GM21529 (cell line): ENCODE data around the gene SLC22A23.

Experiments
- ATAC-seq: cut with Tn5 transposase; IDR thresholded peaks from one replicate; pipeline ENCODE4 v1.9.1; 2021; ENCODE audit not compliant: unreplicated experiment

SLC22A23 gene

DNA sequence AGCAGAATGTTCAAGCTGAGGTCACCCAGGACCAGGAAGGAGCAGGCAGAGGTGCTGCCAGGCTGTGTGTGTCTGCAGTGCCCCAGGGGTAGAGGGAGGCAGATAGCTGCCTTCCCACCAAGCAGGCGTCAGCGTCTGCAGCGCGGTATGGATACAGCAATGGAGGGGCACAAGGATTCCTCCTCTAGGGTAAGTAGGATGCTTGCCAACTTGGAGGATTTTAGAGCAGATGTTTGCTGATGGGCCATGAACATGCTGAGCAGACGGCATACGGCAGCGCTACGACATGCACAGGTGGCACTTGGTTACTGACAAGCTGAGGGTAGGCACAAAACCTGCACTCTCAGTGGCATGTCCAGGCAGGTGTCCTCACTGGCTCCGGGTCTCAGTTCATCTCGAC, 150.0 kb downstream of the SLC22A23 start:
- ATAC-seq = no peak

- ATAC-seq = no peak
These were observed 151.0 kb downstream of the SLC22A23 start for GRCh38 chr6:3305831-3306230.

GRCh38 chr6:3305216-3305565, 151.7 kb downstream of the SLC22A23 start:
- no peak for ATAC-seq

- no peak for ATAC-seq
These were observed 152.2 kb downstream of the SLC22A23 start for GRCh38 chr6:3304500-3305215.

- no peak for ATAC-seq
These were observed 152.9 kb downstream of the SLC22A23 start for GRCh38 chr6:3303795-3304411.

DNA sequence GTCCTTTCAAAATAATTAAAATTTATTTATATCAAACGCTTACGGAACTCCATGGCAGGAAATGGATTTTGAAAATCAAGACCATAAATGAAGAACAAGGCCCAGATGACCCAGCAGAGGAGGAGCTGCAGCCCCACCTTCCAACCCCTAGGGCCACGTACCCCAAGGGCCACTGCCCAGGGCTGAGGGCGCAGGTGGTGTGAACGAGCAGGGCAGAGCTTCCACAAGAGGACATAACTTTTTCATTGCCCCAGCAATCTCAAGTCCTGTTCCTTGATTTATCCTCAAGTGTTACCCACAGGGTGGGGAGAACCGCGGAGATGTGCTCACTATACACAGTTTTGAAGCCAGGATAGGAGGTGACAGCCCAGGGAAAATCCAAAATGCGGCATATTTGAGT, 155.3 kb downstream of the SLC22A23 start:
- ATAC-seq = no peak

GRCh38 chr6:3299221-3299620, 157.6 kb downstream of the SLC22A23 start:
- no peak for ATAC-seq

- no peak for ATAC-seq
These were observed 158.9 kb downstream of the SLC22A23 start for GRCh38 chr6:3297909-3298308.

DNA sequence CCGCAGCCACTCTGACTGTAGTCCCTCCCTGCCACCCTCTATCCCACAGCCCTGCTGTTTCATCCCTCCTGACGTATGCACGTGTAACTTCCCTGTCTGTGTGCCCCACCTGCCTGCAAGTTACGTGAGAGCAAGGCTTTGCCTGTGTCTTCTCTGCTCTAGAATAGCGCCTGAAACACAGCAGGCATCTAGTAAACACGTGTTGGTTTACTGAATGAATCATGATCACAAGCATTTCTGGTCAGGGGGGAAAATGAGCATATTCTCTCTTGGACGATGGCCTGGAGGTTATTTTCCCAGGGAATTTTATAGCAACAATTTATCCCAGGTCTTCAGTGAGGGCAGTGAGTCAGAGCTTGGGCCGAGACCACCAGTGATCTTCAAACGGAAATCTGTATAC, 159.8 kb downstream of the SLC22A23 start:
- no peak for ATAC-seq

DNA sequence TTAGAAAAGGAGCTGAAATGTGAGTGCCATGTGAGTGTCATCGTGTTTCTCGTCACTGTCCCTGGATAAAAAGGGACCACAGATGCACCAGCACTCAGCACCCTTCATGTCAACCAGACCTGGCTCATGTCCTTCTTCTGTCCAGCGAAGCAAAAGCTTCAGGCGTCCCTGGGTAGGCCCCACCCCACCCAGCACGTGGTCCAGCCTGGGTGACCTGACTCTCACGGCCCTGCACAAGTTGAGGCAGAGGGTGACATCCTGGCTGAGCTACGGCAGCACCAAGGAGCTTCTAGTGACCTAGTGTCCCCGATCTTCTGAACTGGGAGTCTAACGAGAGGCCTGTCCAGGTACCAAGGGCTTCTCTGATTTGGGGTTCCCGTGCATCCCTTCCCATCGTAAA, 160.3 kb downstream of the SLC22A23 start:
- no peak for ATAC-seq

DNA sequence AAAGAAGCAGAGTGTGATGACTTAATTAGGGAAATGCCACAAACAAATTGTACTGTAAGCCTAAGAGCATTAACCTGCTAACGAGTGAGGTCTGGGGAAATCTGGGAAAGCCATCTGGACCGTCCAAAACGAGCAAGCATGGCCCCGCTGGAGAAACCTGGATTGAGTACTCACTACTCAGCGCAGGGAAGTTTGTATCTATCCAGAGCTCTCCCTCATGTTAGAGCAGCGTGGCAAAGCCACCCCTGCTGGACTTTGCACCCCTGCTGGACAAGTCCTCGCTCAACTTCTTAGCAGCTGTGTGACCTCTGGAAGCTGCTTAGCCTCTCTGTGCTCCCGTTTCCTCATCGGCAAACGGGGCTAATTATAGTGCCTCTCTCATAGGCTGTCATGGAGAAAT, 160.8 kb downstream of the SLC22A23 start:
- ATAC-seq = no peak

GRCh38 chr6:3294921-3295871, 161.7 kb downstream of the SLC22A23 start:
- no peak for ATAC-seq

GRCh38 chr6:3294396-3294795, 162.5 kb downstream of the SLC22A23 start:
- ATAC-seq = no peak

GRCh38 chr6:3293271-3294155, 163.3 kb downstream of the SLC22A23 start:
- no peak for ATAC-seq

GRCh38 chr6:3292431-3293197, 164.2 kb downstream of the SLC22A23 start:
- ATAC-seq = no peak

DNA sequence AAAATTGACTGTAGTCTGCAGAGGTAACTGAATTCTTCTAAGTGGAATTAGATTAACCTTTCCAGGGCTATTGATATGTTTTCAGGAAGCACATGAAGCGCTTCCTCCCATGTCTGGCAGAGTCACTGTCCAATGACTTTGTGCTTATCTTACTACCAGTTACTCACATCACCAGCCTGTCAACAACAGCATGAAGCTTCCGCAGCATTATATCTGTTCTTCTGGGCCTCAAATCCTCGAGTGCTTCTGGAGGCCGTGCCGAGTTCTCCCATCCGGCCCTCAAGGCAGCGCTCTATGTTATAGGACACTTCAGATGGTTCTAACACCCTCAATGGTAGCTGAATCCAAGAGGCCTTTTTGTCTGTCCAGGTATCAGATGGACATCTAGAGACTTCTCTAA, 164.9 kb downstream of the SLC22A23 start:
- no peak for ATAC-seq

DNA sequence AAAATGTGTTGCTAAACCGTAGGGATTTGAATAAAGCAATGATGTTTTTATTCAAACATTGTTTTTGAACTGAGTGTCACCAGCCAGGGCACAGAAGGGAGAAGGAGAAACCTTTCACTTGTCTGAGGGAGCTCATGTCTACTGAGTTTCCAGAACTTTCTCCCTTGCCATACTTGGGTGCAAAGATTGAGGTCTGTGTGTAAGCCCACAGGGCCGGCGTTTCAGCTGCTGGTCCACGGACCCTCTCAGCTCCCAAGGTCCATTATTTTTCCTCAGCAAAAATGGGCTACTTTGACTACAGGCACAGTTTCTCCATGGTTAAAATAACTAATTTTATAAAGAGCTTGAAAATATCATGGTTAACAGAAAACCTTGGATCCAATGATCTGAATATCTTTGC, 165.5 kb downstream of the SLC22A23 start:
- no peak for ATAC-seq

DNA sequence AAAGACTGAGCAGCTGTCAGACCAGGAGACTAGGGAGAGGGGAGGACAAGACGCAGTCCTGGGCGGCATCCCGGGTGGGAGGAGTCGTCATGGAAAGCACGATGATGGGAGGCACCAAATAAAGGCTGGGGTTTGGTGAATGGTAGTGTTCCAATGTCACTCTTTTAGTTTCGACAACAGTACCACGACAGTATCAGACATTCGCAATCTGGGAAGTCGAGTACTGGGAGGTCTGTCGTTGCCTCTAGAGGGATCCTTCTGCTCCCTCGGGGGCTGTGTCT, 166.0 kb downstream of the SLC22A23 start:
- ATAC-seq = no peak

GRCh38 chr6:3290149-3290930, 166.5 kb downstream of the SLC22A23 start:
- ATAC-seq = no peak

DNA sequence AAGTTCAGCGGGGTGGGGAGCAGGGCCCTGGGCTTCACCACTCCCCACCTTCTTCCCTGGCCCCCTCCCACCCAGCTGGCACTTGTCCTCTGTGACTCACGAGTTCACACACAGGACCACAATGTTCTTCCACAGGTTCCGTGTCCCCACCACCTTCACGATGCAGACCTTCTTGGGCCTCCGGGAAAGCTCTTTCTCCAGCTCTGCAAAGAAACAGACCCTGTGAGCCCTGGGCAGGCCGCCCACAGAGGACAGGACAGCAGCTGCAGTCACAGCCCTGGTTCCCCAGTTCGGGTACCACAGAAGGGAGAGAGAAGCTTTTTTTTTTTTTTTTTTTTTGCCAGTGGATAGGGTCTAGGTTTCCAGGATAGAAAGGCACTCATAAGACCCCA, 167.2 kb downstream of the SLC22A23 start:
- no peak for ATAC-seq
